ENCODE results near the gene INHBE.

- TF ChIP-seq, protein P1, sequence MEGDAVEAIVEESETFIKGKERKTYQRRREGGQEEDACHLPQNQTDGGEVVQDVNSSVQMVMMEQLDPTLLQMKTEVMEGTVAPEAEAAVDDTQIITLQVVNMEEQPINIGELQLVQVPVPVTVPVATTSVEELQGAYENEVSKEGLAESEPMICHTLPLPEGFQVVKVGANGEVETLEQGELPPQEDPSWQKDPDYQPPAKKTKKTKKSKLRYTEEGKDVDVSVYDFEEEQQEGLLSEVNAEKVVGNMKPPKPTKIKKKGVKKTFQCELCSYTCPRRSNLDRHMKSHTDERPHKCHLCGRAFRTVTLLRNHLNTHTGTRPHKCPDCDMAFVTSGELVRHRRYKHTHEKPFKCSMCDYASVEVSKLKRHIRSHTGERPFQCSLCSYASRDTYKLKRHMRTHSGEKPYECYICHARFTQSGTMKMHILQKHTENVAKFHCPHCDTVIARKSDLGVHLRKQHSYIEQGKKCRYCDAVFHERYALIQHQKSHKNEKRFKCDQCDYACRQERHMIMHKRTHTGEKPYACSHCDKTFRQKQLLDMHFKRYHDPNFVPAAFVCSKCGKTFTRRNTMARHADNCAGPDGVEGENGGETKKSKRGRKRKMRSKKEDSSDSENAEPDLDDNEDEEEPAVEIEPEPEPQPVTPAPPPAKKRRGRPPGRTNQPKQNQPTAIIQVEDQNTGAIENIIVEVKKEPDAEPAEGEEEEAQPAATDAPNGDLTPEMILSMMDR (IDR thresholded peaks at IDR 0.05), result no peak
- TF ChIP-seq TCF7L2 (IDR thresholded peaks at IDR 0.05; ENCODE audit: low read depth, low read length) (no peak), POLR2AphosphoS5 (IDR thresholded peaks at IDR 0.05; ENCODE audit: low read depth, low read length) (no peak)
These were observed 10.4 kb upstream of the INHBE start for GRCh38 chr12:57444744-57445143.

Data from Panc1 (cell line).